NCI-H510A treated with DMSO at 0.1 percent for 48 hours (cell line): ENCODE results near the gene OS9.

ENCODE experiments used
- DNase-seq: peaks from one replicate; lab custom pipeline; 2025; lab: John Stamatoyannopoulos, UW

OS9 gene

DNA sequence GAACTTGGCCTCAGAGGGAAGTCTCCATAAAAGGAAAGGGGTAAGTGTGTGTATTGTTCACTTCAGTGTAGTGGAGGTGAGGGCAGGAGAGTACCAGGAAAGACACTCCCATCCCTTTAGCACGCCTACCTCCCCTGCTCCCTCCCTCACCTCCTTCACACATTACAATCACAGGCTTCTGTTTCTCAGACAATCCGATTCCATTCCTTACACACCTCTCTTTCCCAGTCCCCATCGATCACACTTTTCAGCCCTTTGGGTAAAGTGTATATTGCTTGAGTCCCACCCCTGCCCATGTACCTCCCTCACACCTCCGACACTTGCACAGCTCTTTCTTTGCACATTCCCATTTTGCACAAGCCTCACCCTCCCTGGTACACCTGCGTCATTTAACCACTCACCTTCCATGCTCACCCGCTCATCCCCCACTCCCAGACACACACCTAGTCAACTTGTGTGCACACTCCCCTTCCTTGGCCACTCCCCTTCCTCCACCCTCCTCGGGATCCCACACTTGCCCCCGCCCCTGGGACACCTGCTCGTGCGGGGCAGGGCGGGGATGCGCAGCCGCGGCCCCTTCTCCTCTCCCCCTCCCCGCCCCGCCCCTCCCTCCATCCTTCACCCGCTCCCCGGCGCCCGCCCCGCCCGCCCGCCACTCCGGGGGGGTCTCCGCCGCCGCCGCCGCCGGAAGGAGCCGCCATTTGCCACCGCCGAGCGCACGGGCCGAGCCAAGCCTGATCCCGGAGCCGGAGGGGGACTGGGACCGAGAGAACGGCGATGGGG is 60.7 kb downstream of the OS9 start, which contains the start of gene MARCHF9:
Gene MARCHF9 (plus strand): TSS at position 693 of the 783 bp plus-strand sequence. CDS start 426 bp downstream, outside the sequence.
- DNase-seq = peak; percentile 97

- no peak for DNase-seq
These were observed 61.2 kb downstream of the OS9 start for GRCh38 chr12:57755194-57755453.

DNA sequence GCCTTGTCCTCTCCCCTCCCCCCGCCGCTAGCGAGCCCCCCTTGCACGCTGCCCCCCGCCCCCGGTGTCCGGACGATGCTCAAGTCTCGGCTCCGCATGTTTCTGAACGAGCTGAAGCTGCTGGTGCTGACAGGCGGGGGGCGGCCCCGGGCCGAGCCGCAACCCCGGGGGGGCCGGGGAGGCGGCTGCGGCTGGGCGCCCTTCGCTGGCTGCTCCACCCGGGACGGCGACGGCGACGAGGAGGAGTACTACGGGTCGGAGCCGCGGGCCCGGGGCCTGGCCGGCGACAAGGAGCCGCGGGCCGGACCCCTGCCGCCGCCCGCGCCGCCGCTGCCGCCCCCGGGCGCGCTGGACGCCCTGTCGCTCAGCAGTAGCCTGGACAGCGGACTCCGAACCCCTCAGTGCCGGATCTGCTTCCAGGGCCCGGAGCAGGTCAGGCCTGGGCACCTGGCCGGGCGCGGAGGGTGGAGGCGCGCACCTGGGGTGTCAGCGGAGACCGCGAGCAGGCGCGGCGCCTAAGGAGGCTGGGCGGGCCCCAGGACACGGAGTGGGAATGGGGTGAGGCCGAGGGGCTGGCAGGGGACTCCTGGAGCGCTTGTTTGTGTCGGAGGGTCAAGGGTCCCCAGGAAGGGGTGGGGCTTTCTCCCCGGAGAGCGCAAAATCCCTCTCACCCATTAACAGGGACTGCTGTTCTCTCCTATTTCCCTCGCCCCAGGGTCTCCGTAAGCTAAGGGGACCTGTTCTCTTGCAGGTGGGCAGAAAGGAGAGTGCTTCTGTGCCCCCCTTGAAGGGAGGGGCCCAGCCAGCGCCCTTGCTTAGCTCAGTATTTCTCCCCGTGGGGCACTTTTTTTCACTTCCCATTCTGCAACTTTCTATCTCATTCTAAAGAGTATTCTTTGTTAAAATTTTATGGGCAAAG is 61.8 kb downstream of the OS9 start:
- no peak for DNase-seq

DNA sequence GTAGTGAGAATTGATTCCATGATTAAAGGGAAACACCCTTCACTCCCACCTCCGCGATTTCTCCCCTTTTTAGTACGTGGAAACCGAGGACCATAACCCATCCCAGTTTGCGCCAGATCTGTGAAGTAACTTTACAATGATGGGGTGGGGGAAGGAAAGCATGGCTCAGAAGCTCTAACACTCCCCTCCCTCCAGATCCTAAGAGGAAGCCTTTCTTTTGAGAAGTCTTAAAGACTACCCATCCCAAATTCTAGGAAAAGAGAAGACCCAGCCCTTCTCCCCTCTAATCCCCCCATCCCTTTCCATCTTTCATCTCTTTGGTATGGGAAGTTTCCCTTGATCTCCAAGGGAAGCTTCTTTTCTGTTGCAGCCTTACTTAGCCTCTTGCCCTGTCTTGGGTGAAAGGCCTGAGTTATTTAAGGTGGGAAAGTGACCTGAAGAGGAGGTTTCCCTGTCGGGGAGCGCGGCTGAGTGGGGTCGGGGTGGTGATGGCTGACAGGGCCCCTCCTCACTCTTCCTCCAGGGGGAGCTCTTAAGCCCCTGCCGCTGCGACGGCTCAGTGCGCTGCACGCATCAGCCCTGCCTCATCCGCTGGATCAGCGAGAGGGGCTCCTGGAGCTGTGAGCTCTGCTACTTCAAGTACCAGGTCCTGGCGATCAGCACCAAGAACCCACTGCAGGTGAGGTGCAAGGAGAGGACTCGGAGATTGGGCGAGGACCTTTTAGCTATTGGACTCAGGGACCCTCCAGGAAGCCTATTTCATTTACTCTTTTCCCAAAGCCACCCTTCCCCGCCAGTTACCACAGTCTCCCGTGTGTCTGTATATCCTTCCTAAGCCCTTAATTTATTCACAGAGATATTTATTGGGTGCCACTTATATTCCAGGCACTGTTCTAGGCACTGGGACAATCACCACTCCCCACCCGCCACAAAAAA is 62.7 kb downstream of the OS9 start:
- no peak for DNase-seq

- DNase-seq = no peak
These were observed 63.8 kb downstream of the OS9 start for GRCh38 chr12:57757771-57758170.

DNA sequence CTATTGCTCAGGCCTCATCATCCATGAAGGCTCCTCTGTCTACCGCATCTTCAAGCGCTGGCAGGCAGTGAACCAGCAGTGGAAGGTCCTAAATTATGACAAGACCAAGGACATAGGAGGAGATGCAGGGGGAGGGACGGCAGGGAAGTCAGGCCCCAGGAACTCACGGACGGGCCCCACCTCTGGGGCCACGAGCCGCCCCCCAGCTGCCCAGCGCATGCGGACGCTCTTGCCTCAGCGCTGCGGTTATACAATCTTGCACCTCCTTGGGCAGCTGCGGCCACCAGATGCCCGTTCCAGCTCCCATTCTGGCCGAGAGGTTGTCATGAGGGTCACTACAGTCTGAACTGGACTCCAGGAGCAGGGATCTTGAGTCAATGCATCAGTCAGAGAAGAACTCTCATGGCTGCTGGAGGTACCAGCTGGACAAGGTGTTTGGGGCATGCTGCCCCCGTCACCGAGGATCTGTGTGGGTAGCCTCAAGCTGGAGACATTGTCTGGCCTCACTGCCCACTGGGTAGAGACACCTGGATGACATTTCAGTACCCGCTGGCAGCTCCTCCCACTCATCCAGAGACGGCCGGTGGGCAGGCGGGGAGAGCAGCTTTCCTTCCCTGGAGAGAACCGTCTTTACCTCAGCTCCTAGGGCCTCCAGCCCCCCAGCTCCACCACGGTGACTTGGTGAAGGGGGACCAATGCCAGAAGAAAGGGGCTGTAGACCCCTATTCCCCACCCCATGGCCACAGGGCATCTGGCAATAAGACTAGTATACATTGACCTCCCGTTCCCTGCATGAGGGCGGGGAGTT is 64.8 kb downstream of the OS9 start:
- DNase-seq = no peak

- peak; percentile 72 for DNase-seq
These were observed 65.5 kb downstream of the OS9 start for GRCh38 chr12:57759360-57759980.

GRCh38 chr12:57760347-57760982 is 66.5 kb downstream of the OS9 start:
- no peak for DNase-seq

DNA sequence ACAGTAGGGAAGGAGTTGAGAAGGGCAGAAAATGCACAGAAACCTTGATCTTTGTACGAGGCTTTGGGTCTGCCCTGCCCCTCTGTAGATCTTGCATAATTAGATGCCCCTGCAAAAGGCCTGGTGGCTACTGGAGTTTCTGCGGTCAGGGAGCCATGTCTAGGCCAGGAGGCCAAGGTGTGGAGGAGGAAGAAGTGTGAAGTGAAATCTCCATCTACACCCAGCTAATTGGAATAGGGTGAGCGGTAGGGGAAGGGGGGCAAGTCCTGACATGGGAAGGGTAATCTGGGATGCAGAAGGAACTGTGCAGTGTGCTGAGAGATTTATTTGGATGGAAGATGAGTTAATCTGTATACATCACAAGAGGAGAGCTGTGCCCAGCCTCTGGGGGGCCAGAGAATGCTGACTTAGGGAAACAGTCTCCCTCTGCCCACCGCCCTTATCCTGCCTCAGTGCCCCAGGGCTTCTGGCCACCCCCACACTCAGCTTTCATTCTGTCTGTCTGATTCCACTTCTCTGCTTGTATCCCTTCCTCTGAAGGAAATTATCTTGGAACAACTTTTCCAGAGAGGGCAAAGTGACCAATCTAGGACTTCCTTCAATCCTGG is 67.6 kb downstream of the OS9 start:
- DNase-seq = no peak

DNA sequence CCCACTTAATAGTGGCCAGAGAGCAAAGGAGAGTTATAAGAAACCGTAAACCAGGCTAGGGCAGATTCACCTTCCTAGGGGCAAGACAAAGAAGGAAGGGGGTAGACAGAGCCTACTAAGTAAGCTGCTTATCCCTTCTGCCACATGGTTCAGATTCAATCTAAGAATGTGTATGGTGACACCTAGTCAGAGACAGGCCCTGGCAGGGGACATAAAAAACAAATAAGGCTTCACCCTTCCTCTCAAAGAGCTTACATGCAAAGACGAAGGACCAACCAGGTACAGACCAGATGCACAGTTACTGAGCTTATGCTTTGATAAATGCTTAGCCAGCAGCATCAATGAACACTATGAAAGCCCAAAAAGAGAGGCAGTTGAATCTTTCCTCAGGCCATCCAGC is 68.5 kb downstream of the OS9 start:
- no peak for DNase-seq

- DNase-seq = no peak
These were observed 70.1 kb downstream of the OS9 start for GRCh38 chr12:57763881-57764661.

DNA sequence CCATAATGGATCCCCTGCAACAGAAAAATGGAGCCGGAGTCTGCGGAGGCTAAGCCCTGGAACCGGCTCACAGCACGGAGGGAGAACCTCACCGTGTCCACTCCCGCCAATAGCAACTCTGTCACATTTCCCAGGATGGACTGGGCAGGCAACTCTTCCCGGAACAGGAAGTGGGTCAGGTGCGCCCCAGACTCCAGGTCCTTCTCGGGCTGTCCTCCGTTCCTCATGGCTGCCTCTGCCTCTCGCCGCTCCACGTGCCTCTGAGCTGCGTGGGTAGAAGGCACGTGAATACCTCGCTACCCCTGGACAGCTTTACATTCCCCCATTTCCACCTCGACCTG is 70.7 kb downstream of the OS9 start:
- no peak for DNase-seq

- peak; percentile 47 for DNase-seq
These were observed 71.2 kb downstream of the OS9 start for GRCh38 chr12:57765003-57765697.

GRCh38 chr12:57765698-57766463 is 71.9 kb downstream of the OS9 start:
- no peak for DNase-seq

- peak; percentile 81 for DNase-seq
These were observed 72.8 kb downstream of the OS9 start, which contains the start of gene CYP27B1 for GRCh38 chr12:57766464-57767304. TSS of gene CYP27B1 (minus strand) at chr12:57767078. CDS start at chr12:57767041, 37 bp downstream.

- DNase-seq = no peak
These were observed 73.4 kb downstream of the OS9 start for GRCh38 chr12:57767305-57767698.

DNA sequence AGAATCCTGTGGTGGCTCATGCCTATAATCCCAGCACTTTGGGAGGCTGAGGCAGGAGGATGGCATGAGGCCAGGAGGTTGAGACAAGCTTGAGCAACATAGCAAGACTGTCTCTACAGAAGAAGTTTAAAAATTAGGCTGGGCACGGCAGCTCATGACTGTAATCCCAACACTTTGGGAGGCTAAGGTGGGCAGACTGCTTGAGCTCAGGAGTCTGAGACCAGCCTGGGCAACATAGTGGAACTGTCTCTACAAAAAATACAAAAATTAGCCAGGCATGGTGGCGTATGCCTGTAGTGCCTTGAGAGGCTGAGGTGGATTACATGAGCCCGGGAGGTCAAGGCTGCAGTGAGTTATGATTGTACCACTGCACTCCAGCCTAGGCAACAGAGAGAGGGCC is 73.9 kb downstream of the OS9 start:
- DNase-seq = no peak
